ENCODE results near the gene NDUFAF5.

Gene NDUFAF5

DNA sequence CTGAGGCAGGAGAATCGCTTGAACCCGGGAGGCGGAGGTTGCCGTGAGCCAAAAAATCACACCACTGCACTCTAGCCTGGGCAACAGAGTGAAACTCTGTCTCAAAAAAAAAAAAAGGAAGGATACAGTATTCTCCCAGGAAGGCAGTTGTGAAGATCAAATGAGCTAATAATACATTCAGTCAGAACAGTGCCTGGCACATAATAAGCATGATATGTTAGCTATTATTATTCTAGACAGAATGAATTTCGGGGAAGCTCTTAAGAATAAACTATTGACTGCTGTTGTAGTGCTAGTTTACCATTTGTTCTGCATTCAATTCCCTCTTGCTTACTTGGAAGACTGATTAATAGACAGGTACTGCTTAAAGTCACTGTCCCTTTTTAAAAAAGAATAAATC lies 40.6 kb downstream of the NDUFAF5 start:
- no peak for DNase-seq

DNA sequence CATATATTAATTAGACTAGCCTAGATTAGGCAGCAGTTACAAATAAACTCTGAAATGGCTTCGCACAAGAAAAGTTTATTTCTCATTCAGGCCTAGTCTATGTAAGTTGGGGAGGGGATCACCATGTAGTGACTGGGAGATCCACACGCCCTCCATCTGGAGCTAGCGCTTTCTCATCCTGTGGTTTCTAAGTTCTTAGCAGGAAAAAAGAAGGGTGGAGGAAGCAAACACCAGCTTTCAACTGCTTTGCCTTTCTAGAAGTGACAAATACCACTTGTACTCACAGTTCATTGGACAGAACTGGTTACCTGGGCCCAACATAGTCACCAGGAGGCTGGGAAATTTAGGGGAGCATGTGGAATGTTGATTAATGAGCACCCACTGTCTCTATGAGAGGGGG lies 46.6 kb downstream of the NDUFAF5 start:
- DNase-seq = no peak

DNA sequence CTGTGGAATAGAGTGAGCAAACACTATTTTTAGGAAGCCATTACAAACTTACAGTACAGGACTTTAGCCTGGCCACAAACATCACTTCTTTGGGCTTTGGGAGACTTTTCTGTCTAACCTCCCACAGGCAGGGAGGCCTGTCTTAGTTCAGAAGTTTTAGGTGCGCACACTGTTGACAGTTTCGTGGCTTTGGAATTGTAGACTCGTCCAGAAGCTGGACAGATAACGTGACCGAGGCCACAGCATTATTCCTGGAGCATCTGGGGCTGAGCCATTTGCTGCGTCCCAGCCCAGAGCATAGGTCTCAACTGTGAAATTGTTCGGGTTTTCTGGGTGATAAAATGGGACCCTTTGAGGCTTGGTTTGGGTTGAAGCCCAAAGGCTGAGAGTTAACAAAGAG lies 53.8 kb downstream of the NDUFAF5 start:
- DNase-seq = no peak

DNA sequence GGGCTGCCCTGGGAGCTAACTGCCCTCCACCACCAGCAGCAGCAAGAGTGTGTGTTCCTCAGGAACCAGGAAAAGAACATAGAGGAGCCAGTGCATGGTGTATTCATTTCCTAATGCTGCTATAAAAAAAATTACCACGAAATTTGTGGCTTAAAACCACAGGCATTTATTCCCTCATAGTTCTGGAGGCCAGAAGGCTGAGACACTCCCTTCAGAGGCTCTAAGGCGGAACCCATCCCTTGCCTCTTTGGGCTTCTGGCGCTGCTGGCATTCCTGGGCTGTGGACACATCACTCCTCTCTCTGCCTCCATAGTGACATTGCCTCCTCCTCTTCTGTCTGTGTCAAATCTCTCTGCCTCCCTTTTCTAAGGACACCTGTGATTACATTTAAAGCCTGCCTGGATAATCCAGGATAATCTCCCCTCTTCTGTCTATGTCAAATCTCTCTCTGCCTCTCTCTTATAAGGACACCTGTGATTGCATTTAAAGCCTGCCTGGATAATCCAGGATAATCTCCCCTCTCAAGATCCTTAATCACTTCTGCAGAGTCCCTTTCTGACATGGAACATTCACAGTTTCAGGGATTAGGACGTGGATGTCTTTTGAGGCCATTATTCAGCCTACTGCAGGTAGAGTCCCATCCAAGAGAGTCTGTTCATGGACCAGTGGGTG lies 54.7 kb downstream of the NDUFAF5 start:
- DNase-seq = no peak

- DNase-seq = no peak
These were observed 55.3 kb downstream of the NDUFAF5 start for GRCh38 chr20:13840093-13840465.

- no peak for DNase-seq
These were observed 56.4 kb downstream of the NDUFAF5 start for GRCh38 chr20:13841206-13841605.

DNA sequence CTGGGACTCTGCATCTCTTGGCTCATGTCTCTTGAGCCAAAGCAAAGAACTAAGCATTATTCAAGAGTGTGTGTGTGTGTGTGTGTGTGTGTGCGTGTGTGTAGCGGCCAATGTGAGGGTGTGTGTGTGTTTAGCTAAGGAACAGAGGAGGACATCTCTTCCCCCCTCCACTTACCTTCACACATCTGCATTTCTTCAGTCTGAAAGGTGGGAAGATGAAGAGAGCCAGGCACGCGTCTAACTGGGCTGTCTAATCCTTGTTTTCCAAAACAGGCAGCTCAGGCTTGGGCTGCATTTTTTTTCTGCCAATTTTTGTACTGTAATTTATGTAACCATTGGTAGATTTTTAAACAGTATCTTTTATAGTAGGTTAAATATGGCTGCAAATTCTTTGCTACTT lies 59.5 kb downstream of the NDUFAF5 start:
- DNase-seq = no peak

- DNase-seq = no peak
These were observed 66.5 kb downstream of the NDUFAF5 start for GRCh38 chr20:13851279-13851678.

GRCh38 chr20:13852306-13852705 lies 67.5 kb downstream of the NDUFAF5 start:
- no peak for DNase-seq

DNA sequence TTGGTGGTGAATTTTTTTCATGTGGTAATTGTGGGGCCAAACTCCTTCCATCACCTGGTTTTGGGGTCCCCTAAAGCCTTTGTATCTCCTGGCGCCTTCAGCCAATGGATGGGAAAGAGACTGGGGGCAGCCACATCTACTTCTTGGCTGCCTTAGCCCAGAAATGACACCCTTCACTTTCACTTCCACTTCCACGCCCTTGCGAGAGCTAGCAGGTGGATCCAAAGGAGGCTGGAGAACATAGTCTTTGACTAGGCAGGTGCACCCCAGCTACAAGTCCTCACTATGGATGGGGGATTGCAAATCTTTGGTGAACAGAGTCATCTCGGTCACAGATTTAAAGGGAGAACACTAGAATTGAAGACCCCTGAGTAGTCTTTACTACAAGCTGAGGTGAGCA lies 70.8 kb downstream of the NDUFAF5 start:
- no peak for DNase-seq

DNA sequence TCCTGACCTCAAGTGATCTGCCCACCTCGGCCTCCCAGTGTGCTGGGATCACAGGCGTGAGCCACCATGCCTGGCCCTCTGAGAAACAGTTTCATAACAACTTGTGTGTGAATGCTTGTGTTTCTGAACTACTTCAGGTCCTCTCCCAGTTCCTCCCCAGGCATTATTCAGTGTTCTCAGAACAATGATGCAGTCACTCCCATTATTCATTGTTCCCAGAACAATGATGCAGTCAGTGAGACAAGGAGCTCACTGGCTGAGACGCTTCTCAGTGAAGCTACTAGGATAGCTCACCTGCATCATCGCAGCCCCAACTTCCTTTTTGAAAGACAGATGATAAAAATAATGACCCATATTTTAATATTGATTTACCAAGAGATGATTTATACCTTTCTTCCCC lies 71.5 kb downstream of the NDUFAF5 start:
- DNase-seq = no peak

GRCh38 chr20:13857304-13857703 lies 72.5 kb downstream of the NDUFAF5 start:
- no peak for DNase-seq

GRCh38 chr20:13857961-13858360 lies 73.1 kb downstream of the NDUFAF5 start:
- DNase-seq = no peak

DNA sequence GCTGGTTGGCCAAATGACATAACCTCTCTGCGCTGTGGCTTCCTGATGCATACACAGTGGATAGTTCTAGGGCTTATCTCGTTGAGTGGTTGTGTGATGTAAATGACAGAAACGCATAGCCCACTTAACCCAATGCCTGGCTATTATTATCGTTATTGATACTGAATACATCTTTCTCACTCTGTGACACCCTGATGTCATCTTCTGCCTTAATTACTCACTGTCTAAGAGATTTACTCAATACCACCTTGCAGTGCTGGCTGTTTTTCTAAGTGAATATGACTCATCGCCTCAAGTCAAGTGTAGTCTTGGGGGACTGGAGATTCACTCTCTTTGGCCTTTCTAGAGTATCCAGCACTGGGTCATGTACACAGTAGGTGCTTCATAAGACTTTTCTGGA lies 73.6 kb downstream of the NDUFAF5 start:
- DNase-seq = no peak

GRCh38 chr20:13858871-13859270 lies 74.0 kb downstream of the NDUFAF5 start:
- no peak for DNase-seq

DNA sequence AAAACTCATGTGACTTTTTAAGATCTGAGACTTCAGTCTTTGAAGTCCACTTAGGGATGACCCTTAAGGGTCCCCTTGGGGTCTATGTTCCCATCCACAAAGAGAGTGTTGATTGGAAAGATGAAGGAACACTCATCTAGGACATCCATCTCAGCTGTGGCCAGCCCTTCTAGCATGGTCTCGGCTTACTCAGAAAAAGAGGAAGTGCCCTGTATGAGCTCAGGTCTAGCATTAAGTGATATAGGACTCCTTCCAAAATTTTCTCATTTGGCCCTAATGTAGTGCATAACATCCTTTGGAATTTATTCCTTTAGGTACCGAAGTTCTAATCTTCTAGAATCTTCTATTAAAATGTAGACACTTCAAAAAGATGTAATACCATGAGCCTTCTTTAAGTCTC lies 77.4 kb downstream of the NDUFAF5 start:
- DNase-seq = no peak

GRCh38 chr20:13863244-13863643 lies 78.4 kb downstream of the NDUFAF5 start:
- DNase-seq = no peak

- no peak for DNase-seq
These were observed 80.3 kb downstream of the NDUFAF5 start for GRCh38 chr20:13865156-13865555.

DNA sequence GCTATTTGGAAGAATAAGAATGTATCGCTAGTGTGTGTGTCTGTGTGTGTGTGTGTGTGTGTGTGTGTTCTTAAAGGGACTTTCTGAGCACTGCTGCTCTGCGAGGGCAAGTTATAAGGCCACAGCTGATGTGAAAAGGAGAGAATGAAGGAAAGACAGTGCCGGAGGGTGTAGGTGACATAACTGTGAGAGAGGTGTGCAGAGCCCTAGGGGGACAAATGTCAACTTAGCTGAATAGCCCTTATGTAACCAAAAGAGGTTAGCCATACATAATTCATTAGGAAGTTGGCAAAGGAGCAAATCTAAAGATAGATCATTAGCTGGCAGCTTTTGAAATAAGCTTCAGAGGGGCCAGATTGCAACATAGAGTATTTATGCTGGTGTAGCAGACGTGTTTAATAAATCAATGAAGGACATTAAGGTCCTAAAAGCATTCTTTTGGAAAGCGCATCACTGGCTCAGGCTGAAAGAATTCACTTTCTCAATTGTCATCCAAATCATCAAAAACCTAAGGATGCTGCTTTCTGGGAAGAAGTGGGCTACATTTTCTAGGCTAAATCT lies 81.0 kb downstream of the NDUFAF5 start:
- no peak for DNase-seq

- peak in 1 of 2 donors; percentile 31 for DNase-seq
These were observed 83.5 kb downstream of the NDUFAF5 start for GRCh38 chr20:13868331-13868730.

- DNase-seq = no peak
These were observed 85.4 kb downstream of the NDUFAF5 start for GRCh38 chr20:13870170-13870748.

Data from CD4-positive, alpha-beta T cell treated with Interleukin-1 beta for 1 hour (primary cell).